ENCODE results near the gene MXD3.
"Not testable (repeated sequence)": the region's sequence is repeated elsewhere in the genome, so short reads cannot be mapped to it uniquely, and the experiment has no call there.

MXD3 gene

DNA sequence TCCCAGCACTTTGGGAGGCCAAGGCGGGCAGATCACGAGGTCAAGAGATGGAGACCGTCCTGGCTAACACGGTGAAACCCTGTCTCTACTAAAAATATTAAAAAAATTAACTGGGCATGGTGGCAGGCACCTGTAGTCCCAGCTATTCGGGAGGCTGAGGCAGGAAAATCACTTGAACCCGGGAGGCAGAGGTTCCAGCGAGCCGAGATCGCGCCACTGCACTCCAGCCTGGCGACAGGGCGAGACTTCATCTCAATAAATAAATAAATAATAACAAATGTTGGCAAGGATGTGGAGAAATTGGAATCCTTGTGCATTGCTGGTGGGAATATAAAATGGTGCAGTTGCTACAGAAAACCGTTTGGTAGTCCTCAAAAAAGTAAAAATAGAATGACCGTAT is 31.3 kb upstream of the MXD3 start:
- H3K36me3 ChIP-seq (ENCODE audit: insufficient read depth, low read length): peaks cover 42% of the 10 kb centered on the region
- 93% methylated on average over 12 of the region's 14 CpGs for WGBS
- not testable (repeated sequence) for H3K9me3 ChIP-seq (ENCODE audit: insufficient read depth, low read depth, low read length); H3K4me1 ChIP-seq (ENCODE audit: insufficient read depth, low read length); H3K4me3 ChIP-seq (ENCODE audit: low read length); H3K27me3 ChIP-seq (ENCODE audit: insufficient read depth, low read length); H3K27ac ChIP-seq (ENCODE audit: low read depth, low read length); H3K9ac ChIP-seq (ENCODE audit: low read depth, low read length)

DNA sequence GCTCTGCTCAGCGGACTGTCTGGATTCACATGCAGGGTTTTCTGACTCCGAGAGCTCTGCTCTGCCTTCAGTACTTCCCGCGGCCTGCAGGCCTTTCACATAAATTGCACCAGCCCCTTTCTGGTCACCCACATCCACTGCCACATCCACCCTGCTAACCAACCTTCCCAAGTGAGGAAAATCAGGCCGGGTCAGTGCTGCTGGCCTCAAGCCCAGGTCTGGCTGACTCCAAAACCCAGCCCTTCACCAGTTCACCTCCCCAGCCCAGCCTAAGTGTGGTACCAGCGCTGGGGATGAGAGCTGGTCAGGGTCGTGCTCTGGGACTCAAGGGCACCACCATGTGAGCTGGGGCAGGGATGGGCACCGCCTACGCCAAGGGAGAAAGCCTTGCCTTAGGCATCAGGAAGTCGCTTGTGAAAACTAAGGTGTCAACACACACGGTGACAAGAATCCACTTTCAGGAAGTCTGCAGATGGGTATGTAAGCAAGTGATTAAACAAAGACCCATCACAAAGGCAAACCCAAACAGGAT is 27.5 kb upstream of the MXD3 start:
- WGBS: 82% methylated on average over 11 of the region's 11 CpGs
- H3K36me3 ChIP-seq (ENCODE audit: insufficient read depth, low read length): peaks cover 64% of the 10 kb centered on the region
- H3K27me3 ChIP-seq (ENCODE audit: insufficient read depth, low read length): no peaks in the 10 kb centered on the region
- H3K9ac ChIP-seq (ENCODE audit: low read depth, low read length): no peak overlapping the region; the same call in 1 of the 2 replicates
- no peaks in the 10 kb centered on the region for H3K9me3 ChIP-seq (ENCODE audit: insufficient read depth, low read depth, low read length)
- H3K27ac ChIP-seq (ENCODE audit: low read depth, low read length): no peak overlapping the region
- no peak overlapping the region for H3K4me3 ChIP-seq (ENCODE audit: low read length)
- no peaks in the 10 kb centered on the region for H3K4me1 ChIP-seq (ENCODE audit: insufficient read depth, low read length)

GRCh38 chr5:177338251-177339106 is 26.8 kb upstream of the MXD3 start:
- H3K27ac ChIP-seq (ENCODE audit: low read depth, low read length): no peak overlapping the region
- H3K9ac ChIP-seq (ENCODE audit: low read depth, low read length): no peak overlapping the region; the same call in 1 of the 2 replicates

DNA sequence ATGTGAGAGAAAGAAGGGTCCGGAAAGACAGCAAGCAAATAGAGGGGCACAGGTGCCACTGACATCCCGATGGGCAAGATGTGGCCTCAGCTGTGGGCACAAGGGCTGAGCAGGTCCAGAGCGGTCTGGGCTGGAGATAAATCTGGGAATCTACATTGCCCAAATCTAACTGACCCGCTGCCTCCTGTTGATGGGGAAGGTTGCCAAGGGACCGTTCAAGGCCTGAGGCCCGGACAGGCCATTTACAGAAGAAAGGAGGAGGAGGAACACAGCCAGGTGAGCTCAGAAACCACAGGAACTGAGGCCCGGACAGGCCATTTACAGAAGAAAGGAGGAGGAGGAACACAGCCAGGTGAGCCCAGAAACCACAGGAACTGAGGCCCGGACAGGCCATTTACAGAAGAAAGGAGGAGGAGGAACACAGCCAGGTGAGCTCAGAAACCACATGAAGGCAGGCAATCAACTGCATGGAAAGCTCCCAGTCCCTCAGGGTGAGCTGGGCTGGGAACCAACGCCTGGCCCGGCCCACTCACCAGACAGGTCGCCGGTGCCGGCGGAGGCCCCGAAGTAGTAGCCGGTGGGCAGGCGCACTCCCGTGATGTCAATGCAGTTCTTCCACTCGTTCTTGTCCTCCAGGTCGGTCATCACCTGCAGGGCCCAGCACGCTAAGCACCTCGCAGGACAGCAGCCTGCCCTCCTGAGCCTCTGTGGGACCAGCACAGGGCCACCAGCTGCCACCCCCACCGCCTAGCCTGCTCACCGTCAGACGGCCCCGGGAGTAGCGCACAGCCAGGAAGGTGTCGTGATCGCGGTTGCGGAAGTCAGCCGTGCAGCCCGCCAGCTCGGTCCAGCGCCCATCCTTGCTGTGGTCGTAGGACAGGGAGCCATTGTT is 25.2 kb upstream of the MXD3 start:
- H3K9ac ChIP-seq (ENCODE audit: low read depth, low read length): no peak overlapping the region
- H3K27me3 ChIP-seq (ENCODE audit: insufficient read depth, low read length): no peaks in the 10 kb centered on the region
- H3K27ac ChIP-seq (ENCODE audit: low read depth, low read length): no peak overlapping the region
- 96% methylated on average over 36 of the region's 36 CpGs for WGBS
- no peak overlapping the region for H3K4me3 ChIP-seq (ENCODE audit: low read length)
- H3K9me3 ChIP-seq (ENCODE audit: insufficient read depth, low read depth, low read length): no peaks in the 10 kb centered on the region
- H3K4me1 ChIP-seq (ENCODE audit: insufficient read depth, low read length): no peaks in the 10 kb centered on the region
- peaks cover 73% of the 10 kb centered on the region for H3K36me3 ChIP-seq (ENCODE audit: insufficient read depth, low read length)

More at GRCh38 chr5:177338251-177339106, 26.8 kb upstream of the MXD3 start:
- Histone ChIP-seq H3K4me3 (ENCODE audit: low read length) (no peak overlapping the region), H3K27me3 (ENCODE audit: insufficient read depth, low read length) (no peaks in the 10 kb centered on the region), H3K9me3 (ENCODE audit: insufficient read depth, low read depth, low read length) (no peaks in the 10 kb centered on the region), H3K4me1 (ENCODE audit: insufficient read depth, low read length) (no peaks in the 10 kb centered on the region), H3K36me3 (ENCODE audit: insufficient read depth, low read length) (peaks cover 69% of the 10 kb centered on the region)
- 89% methylated on average over 22 of the region's 22 CpGs for WGBS

DNA sequence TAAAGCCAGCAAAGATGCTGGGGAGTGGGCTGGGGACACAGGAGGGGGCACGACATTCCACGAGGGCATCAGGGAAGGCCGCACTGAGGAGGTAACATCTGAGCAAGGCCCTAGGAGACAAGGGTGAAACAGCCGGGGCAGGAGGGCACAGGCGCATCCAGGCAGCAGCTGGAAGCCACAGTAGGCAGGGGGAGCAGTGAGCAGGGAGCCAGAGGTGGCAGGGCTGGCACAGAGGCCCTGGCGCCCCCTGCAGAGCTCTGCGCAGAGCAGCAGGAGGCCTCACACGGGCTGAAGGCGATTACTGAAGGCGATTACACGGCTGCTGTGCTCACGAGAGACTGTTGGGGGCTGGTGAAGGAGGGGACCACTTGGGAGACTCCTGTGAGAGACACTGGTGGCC is 24.4 kb upstream of the MXD3 start:
- H3K4me3 ChIP-seq (ENCODE audit: low read length): no peak overlapping the region
- WGBS: 88% methylated on average over 12 of the region's 12 CpGs
- no peak overlapping the region for H3K9ac ChIP-seq (ENCODE audit: low read depth, low read length)
- no peak overlapping the region for H3K27ac ChIP-seq (ENCODE audit: low read depth, low read length)
- H3K9me3 ChIP-seq (ENCODE audit: insufficient read depth, low read depth, low read length): no peaks in the 10 kb centered on the region
- no peaks in the 10 kb centered on the region for H3K4me1 ChIP-seq (ENCODE audit: insufficient read depth, low read length)
- no peaks in the 10 kb centered on the region for H3K27me3 ChIP-seq (ENCODE audit: insufficient read depth, low read length)
- peaks cover 71% of the 10 kb centered on the region for H3K36me3 ChIP-seq (ENCODE audit: insufficient read depth, low read length)

GRCh38 chr5:177335701-177336065 is 24.0 kb upstream of the MXD3 start:
- peaks cover 72% of the 10 kb centered on the region for H3K36me3 ChIP-seq (ENCODE audit: insufficient read depth, low read length)
- 94% methylated on average over 7 of the region's 7 CpGs for WGBS
- no peaks in the 10 kb centered on the region for H3K9me3 ChIP-seq (ENCODE audit: insufficient read depth, low read depth, low read length)

GRCh38 chr5:177334781-177335700 is 23.3 kb upstream of the MXD3 start:
- H3K27me3 ChIP-seq (ENCODE audit: insufficient read depth, low read length): no peaks in the 10 kb centered on the region
- WGBS: 95% methylated on average over 21 of the region's 21 CpGs
- no peak overlapping the region for H3K27ac ChIP-seq (ENCODE audit: low read depth, low read length)
- H3K36me3 ChIP-seq (ENCODE audit: insufficient read depth, low read length): peaks cover 79% of the 10 kb centered on the region
- no peaks in the 10 kb centered on the region for H3K9me3 ChIP-seq (ENCODE audit: insufficient read depth, low read depth, low read length)
- no peak overlapping the region for H3K9ac ChIP-seq (ENCODE audit: low read depth, low read length)
- no peaks in the 10 kb centered on the region for H3K4me1 ChIP-seq (ENCODE audit: insufficient read depth, low read length)
- no peak overlapping the region for H3K4me3 ChIP-seq (ENCODE audit: low read length)

More at GRCh38 chr5:177335701-177336065, 24.0 kb upstream of the MXD3 start:
- Histone ChIP-seq H3K27me3 (ENCODE audit: insufficient read depth, low read length) (no peaks in the 10 kb centered on the region), H3K27ac (ENCODE audit: low read depth, low read length) (no peak overlapping the region), H3K9ac (ENCODE audit: low read depth, low read length) (no peak overlapping the region), H3K4me3 (ENCODE audit: low read length) (no peak overlapping the region), H3K4me1 (ENCODE audit: insufficient read depth, low read length) (no peaks in the 10 kb centered on the region)

DNA sequence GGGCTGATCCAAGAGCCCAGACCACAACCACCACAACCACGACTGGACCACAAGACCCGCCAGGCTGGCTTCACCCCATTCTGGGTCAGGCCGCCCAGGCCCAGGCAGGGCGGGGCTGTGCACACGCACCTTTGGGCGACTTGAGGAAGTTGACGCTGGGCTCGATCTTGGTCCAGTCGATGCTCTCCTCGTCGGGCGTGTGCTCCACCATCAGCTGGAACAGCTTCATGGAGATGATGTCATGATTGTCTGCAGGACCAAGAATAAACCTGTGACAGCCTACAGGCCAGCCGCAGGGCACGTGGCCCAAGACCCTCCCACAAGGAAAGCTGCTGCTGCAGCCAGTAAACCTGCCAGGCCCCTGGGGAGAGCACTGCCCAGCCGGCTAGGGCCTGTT is 22.5 kb upstream of the MXD3 start:
- no peak overlapping the region for H3K4me3 ChIP-seq (ENCODE audit: low read length)
- H3K4me1 ChIP-seq (ENCODE audit: insufficient read depth, low read length): no peaks in the 10 kb centered on the region

DNA sequence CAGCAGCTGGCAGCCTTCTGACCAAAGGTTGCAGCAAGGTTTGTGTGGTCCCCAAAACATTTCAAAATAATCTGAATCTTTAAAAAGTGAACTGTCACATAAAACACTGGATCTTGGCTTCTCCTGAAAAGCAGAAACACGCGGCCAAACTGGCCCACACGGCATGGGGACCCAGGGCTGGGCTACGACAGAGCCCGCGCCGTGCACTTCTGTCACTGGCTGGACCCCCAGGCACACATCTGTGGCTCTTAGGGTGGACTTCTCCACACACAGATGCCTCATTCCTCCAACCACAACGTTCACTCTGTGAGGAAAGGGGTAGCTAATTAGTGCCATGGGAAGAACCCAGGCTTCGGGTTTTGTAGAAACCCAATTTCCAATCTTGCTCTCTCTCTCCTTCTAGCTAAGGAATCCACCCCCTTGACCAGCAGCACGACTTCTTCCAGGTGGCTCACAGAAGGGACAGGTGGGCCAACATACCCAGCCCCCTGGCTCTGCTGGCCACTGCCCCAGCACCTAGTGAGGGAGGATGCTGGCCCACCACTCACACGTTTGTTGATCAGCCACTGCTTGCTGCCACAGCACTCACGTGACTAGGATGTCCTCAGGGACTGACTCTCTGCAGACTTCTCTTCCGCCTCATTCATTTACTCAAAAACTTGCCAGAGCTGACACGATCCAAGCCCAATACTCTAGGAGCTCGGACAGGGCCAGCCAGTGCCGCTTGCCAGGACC is 21.9 kb upstream of the MXD3 start:
- no peak overlapping the region for H3K27ac ChIP-seq (ENCODE audit: low read depth, low read length)
- H3K27me3 ChIP-seq (ENCODE audit: insufficient read depth, low read length): no peaks in the 10 kb centered on the region
- no peak overlapping the region for H3K9ac ChIP-seq (ENCODE audit: low read depth, low read length)
- 97% methylated on average over 15 of the region's 16 CpGs for WGBS
- H3K4me3 ChIP-seq (ENCODE audit: low read length): no peak overlapping the region
- peaks cover 76% of the 10 kb centered on the region for H3K36me3 ChIP-seq (ENCODE audit: insufficient read depth, low read length)
- no peaks in the 10 kb centered on the region for H3K4me1 ChIP-seq (ENCODE audit: insufficient read depth, low read length)
- no peaks in the 10 kb centered on the region for H3K9me3 ChIP-seq (ENCODE audit: insufficient read depth, low read depth, low read length)

More for the DNA sequence above, 22.5 kb upstream of the MXD3 start:
- 95% methylated on average over 15 of the region's 15 CpGs for WGBS
- Histone ChIP-seq H3K27ac (ENCODE audit: low read depth, low read length) (no peak overlapping the region), H3K9ac (ENCODE audit: low read depth, low read length) (no peak overlapping the region), H3K9me3 (ENCODE audit: insufficient read depth, low read depth, low read length) (no peaks in the 10 kb centered on the region), H3K36me3 (ENCODE audit: insufficient read depth, low read length) (peaks cover 77% of the 10 kb centered on the region), H3K27me3 (ENCODE audit: insufficient read depth, low read length) (no peaks in the 10 kb centered on the region)

- no peaks in the 10 kb centered on the region for H3K4me1 ChIP-seq (ENCODE audit: insufficient read depth, low read length)
- H3K9ac ChIP-seq (ENCODE audit: low read depth, low read length): no peak overlapping the region
- H3K9me3 ChIP-seq (ENCODE audit: insufficient read depth, low read depth, low read length): no peaks in the 10 kb centered on the region
- H3K36me3 ChIP-seq (ENCODE audit: insufficient read depth, low read length): peaks cover 72% of the 10 kb centered on the region
- 94% methylated on average over 13 of the region's 13 CpGs for WGBS
- no peak overlapping the region for H3K27ac ChIP-seq (ENCODE audit: low read depth, low read length)
- no peaks in the 10 kb centered on the region for H3K27me3 ChIP-seq (ENCODE audit: insufficient read depth, low read length)
- no peak overlapping the region for H3K4me3 ChIP-seq (ENCODE audit: low read length)
Observed at GRCh38 chr5:177332896-177333260, 21.2 kb upstream of the MXD3 start.

Measured in HUES64 (cell line).